Measurements from ENCODE around the gene TAP1. TPM values are rescaled to one million over a fixed set of nuclear protein-coding genes. Genes with fewer than 3 reads are reported as not detected.

The TAP1 gene
- total RNA-seq, 5 donors from 2014 or later (not counting 1 experiment from before 2014, with no cell fraction given): 117 to 163 (median 147) TPM

- Mint-ChIP-seq H3K27ac (peak overlapping the region; percentile 98 to 100), H3K4me1 (peaks cover 72 to 88% (median 74%) of the 10 kb centered on the region in 3 donors), H3K36me3 (peaks cover 66% of the 10 kb centered on the region), H3K4me3 (peak overlapping the region; percentile 98 to 99 (median 98)), H3K9me3 (no peaks in the 10 kb centered on the region), H3K27me3 (no peaks in the 10 kb centered on the region)
- peak overlapping the region; percentile 99 for H3K27ac ChIP-seq (ENCODE audit: low read length)
- WGBS (ENCODE audit: insufficient coverage): 4% methylated on average over 9 of the region's 23 CpGs
- H3K4me1 ChIP-seq (ENCODE audit: control insufficient read depth in 1 of 2, extremely low read depth in 1 of 2, insufficient read depth in 2 of 2, low read length in 2 of 2): peaks cover 45 to 69% of the 10 kb centered on the region in 2 experiments
- CTCF ChIA-PET: interaction anchor here in 1 of 2 donors (1.3 to 5.9 kb wide), 5 partner anchors 7 to 16 kb away, joined by 8 to 236 read pairs (median 65); partner anchors contain the start of genes PSMB8 and TAP2
- ATAC-seq (replicated peaks in 1 of 4) (no peak), DNase-seq (peak in 1 of 35 experiments; percentile 47)
- no peaks in the 10 kb centered on the region for H3K9me3 ChIP-seq
- POLR2A ChIA-PET: interaction anchor here (1.5 to 2.2 kb wide), 4 partner anchors 7 to 120 kb away, joined by 10 to 24 read pairs (median 24); partner anchors contain the start of genes PSMB8 (in 1 of the 2) and TAP2 (in 1 of the 2)
- H3K4me3 ChIP-seq (ENCODE audit: control insufficient read depth in 1 of 2, extremely low read depth in 1 of 2, low read length in 1 of 2): peak overlapping the region; percentile 85 to 95
- H3K27me3 ChIP-seq (replicated peaks in 1 of 2; ENCODE audit: control insufficient read depth in 2 of 2, extremely low read depth in 1 of 2, insufficient read depth in 2 of 2, low read length in 1 of 2): no peaks in the 10 kb centered on the region
- H3K36me3 ChIP-seq (ENCODE audit: control insufficient read depth in 2 of 2, extremely low read depth in 1 of 2, insufficient read depth in 1 of 2, low read length in 1 of 2): peaks cover 11 to 61% of the 10 kb centered on the region in 2 donors
These were observed 1.3 kb downstream of the TAP1 start for GRCh38 chr6:32852018-32852843.

GRCh38 chr6:32851025-32851424 lies 2.5 kb downstream of the TAP1 start:
- DNase-seq (no peak), ATAC-seq (replicated peaks in 1 of 4) (no peak)
- Mint-ChIP-seq H3K27ac (peak overlapping the region; percentile 98 to 100), H3K27me3 (no peaks in the 10 kb centered on the region), H3K4me1 (peaks cover 73 to 90% (median 75%) of the 10 kb centered on the region in 3 donors), H3K4me3 (peak overlapping the region; percentile 98 to 99 (median 98)), H3K9me3 (no peaks in the 10 kb centered on the region), H3K36me3 (peaks cover 67% of the 10 kb centered on the region)
- Histone ChIP-seq H3K4me3 (ENCODE audit: control insufficient read depth in 1 of 2, extremely low read depth in 1 of 2, low read length in 1 of 2) (peak overlapping the region in 1 of 2 donors; percentile 95), H3K27ac (ENCODE audit: low read length) (peak overlapping the region; percentile 99), H3K36me3 (ENCODE audit: control insufficient read depth in 2 of 2, extremely low read depth in 1 of 2, insufficient read depth in 1 of 2, low read length in 1 of 2) (peaks cover 14 to 66% of the 10 kb centered on the region in 2 donors), H3K27me3 (replicated peaks in 1 of 2; ENCODE audit: control insufficient read depth in 2 of 2, extremely low read depth in 1 of 2, insufficient read depth in 2 of 2, low read length in 1 of 2) (no peaks in the 10 kb centered on the region), H3K9me3 (no peaks in the 10 kb centered on the region), H3K4me1 (ENCODE audit: control insufficient read depth in 1 of 2, extremely low read depth in 1 of 2, insufficient read depth in 2 of 2, low read length in 2 of 2) (peaks cover 53 to 73% of the 10 kb centered on the region in 2 experiments)
- CTCF ChIA-PET: interaction anchor here (0.6 to 2.0 kb wide), 4 partner anchors 9 to 17 kb away, joined by 3 to 18 read pairs (median 10); partner anchors contain the start of gene TAP2 (in 2 of the 2)
- POLR2A ChIA-PET: interaction anchor here (0.6 to 0.9 kb wide), 3 partner anchors 14 to 120 kb away, joined by 3 read pairs; no protein-coding TSS in a partner anchor
- WGBS (ENCODE audit: insufficient coverage): no CpG with 5 or more reads among the region's 4 CpGs

GRCh38 chr6:32849126-32849525 lies 4.4 kb downstream of the TAP1 start:
- Mint-ChIP-seq H3K9me3 (no peaks in the 10 kb centered on the region), H3K27me3 (no peaks in the 10 kb centered on the region), H3K4me3 (peak overlapping the region; percentile 22 to 100 (median 98)), H3K4me1 (peaks cover 67 to 86% (median 75%) of the 10 kb centered on the region in 3 donors), H3K36me3 (peaks cover 70% of the 10 kb centered on the region), H3K27ac (peak overlapping the region; percentile 81 to 100)
- Histone ChIP-seq H3K27ac (ENCODE audit: low read length) (peak overlapping the region; percentile 44), H3K4me3 (ENCODE audit: control insufficient read depth in 1 of 2, extremely low read depth in 1 of 2, low read length in 1 of 2) (no peak overlapping the region), H3K9me3 (no peaks in the 10 kb centered on the region), H3K36me3 (ENCODE audit: control insufficient read depth in 2 of 2, extremely low read depth in 1 of 2, insufficient read depth in 1 of 2, low read length in 1 of 2) (peaks cover 14 to 72% of the 10 kb centered on the region in 2 donors), H3K4me1 (ENCODE audit: control insufficient read depth in 1 of 2, extremely low read depth in 1 of 2, insufficient read depth in 2 of 2, low read length in 2 of 2) (peaks cover 44 to 73% of the 10 kb centered on the region in 2 experiments), H3K27me3 (replicated peaks in 1 of 2; ENCODE audit: control insufficient read depth in 2 of 2, extremely low read depth in 1 of 2, insufficient read depth in 2 of 2, low read length in 1 of 2) (no peaks in the 10 kb centered on the region)
- CTCF ChIA-PET: interaction anchor here in 1 of 2 donors (0.6 kb wide), 1 partner anchor 11 kb away, joined by 3 read pairs; no protein-coding TSS in a partner anchor
- POLR2A ChIA-PET: no interaction called here
- ATAC-seq (replicated peaks in 1 of 4) (no peak), DNase-seq (no peak)
- WGBS (ENCODE audit: insufficient coverage): 43% methylated on average over 2 of the region's 6 CpGs

GRCh38 chr6:32847795-32848194 lies 5.7 kb downstream of the TAP1 start:
- peaks cover 14 to 74% of the 10 kb centered on the region in 2 donors for H3K36me3 ChIP-seq (ENCODE audit: control insufficient read depth in 2 of 2, extremely low read depth in 1 of 2, insufficient read depth in 1 of 2, low read length in 1 of 2)
- Mint-ChIP-seq H3K9me3 (no peaks in the 10 kb centered on the region), H3K4me3 (peak overlapping the region; percentile 98 to 100 (median 100)), H3K36me3 (peaks cover 74% of the 10 kb centered on the region), H3K27me3 (no peaks in the 10 kb centered on the region), H3K27ac (peak overlapping the region; percentile 81 to 100), H3K4me1 (peaks cover 72 to 94% (median 80%) of the 10 kb centered on the region in 3 donors)
- H3K4me1 ChIP-seq (ENCODE audit: control insufficient read depth in 1 of 2, extremely low read depth in 1 of 2, insufficient read depth in 2 of 2, low read length in 2 of 2): peaks cover 48 to 75% of the 10 kb centered on the region in 2 experiments
- peak overlapping the region; percentile 44 for H3K27ac ChIP-seq (ENCODE audit: low read length)
- 100% methylated on average over 1 of the region's 8 CpGs for WGBS (ENCODE audit: insufficient coverage)
- no peak overlapping the region for H3K4me3 ChIP-seq (ENCODE audit: control insufficient read depth in 1 of 2, extremely low read depth in 1 of 2, low read length in 1 of 2)
- ATAC-seq (replicated peaks in 1 of 4): no peak
- H3K27me3 ChIP-seq (replicated peaks in 1 of 2; ENCODE audit: control insufficient read depth in 2 of 2, extremely low read depth in 1 of 2, insufficient read depth in 2 of 2, low read length in 1 of 2): no peaks in the 10 kb centered on the region
- no peak for DNase-seq
- ChIA-PET POLR2A (no interaction called here), CTCF (no interaction called here)
- no peaks in the 10 kb centered on the region for H3K9me3 ChIP-seq

GRCh38 chr6:32847004-32847403 lies 6.5 kb downstream of the TAP1 start:
- Mint-ChIP-seq H3K9me3 (no peaks in the 10 kb centered on the region), H3K36me3 (peaks cover 75% of the 10 kb centered on the region), H3K4me1 (peaks cover 77 to 94% (median 81%) of the 10 kb centered on the region in 3 donors), H3K4me3 (peak overlapping the region; percentile 98 to 100 (median 100)), H3K27ac (peak overlapping the region; percentile 81 to 100), H3K27me3 (no peaks in the 10 kb centered on the region)
- H3K36me3 ChIP-seq (ENCODE audit: control insufficient read depth in 2 of 2, extremely low read depth in 1 of 2, insufficient read depth in 1 of 2, low read length in 1 of 2): peaks cover 14 to 79% of the 10 kb centered on the region in 2 donors
- no peaks in the 10 kb centered on the region for H3K9me3 ChIP-seq
- peak overlapping the region; percentile 100 for H3K27ac ChIP-seq (ENCODE audit: low read length)
- peaks cover 52 to 77% of the 10 kb centered on the region in 2 experiments for H3K4me1 ChIP-seq (ENCODE audit: control insufficient read depth in 1 of 2, extremely low read depth in 1 of 2, insufficient read depth in 2 of 2, low read length in 2 of 2)
- 92% methylated on average over 5 of the region's 10 CpGs for WGBS (ENCODE audit: insufficient coverage)
- H3K4me3 ChIP-seq (ENCODE audit: control insufficient read depth in 1 of 2, extremely low read depth in 1 of 2, low read length in 1 of 2): no peak overlapping the region
- CTCF ChIA-PET: interaction anchor here in 1 of 2 donors (1.1 kb wide), 1 partner anchor 9 kb away, joined by 3 read pairs; the partner anchor contains the start of gene TAP2
- no peaks in the 10 kb centered on the region for H3K27me3 ChIP-seq (replicated peaks in 1 of 2; ENCODE audit: control insufficient read depth in 2 of 2, extremely low read depth in 1 of 2, insufficient read depth in 2 of 2, low read length in 1 of 2)
- POLR2A ChIA-PET: no interaction called here
- DNase-seq (no peak), ATAC-seq (replicated peaks in 1 of 4) (no peak)

- POLR2A ChIA-PET: interaction anchor here (0.7 to 2.9 kb wide), 8 partner anchors 8 to 126 kb away, joined by 3 to 47 read pairs (median 10); partner anchors contain the start of genes PSMB9 (in 2 of the 2), TAP1 (in 2 of the 2) and BRD2 (in 1 of the 2)
- H3K4me1 Mint-ChIP-seq: peaks cover 77 to 94% (median 81%) of the 10 kb centered on the region in 3 donors
- WGBS (ENCODE audit: insufficient coverage): 0% methylated on average over 8 of the region's 10 CpGs
- H3K4me3 Mint-ChIP-seq: peak overlapping the region; percentile 98 to 100 (median 100)
- H3K4me3 ChIP-seq (ENCODE audit: control insufficient read depth in 1 of 2, extremely low read depth in 1 of 2, low read length in 1 of 2): peak overlapping the region; percentile 97 to 98
- peaks cover 74% of the 10 kb centered on the region for H3K36me3 Mint-ChIP-seq
- no peaks in the 10 kb centered on the region for H3K27me3 Mint-ChIP-seq
- no peaks in the 10 kb centered on the region for H3K9me3 Mint-ChIP-seq
- DNase-seq (peak in 31 of 35 experiments; percentile 11 to 65 (median 36)), ATAC-seq (replicated peaks in 1 of 4) (peak; percentile 4 to 12 (median 9))
- peaks cover 14 to 79% of the 10 kb centered on the region in 2 donors for H3K36me3 ChIP-seq (ENCODE audit: control insufficient read depth in 2 of 2, extremely low read depth in 1 of 2, insufficient read depth in 1 of 2, low read length in 1 of 2)
- H3K27ac ChIP-seq (ENCODE audit: low read length): peak overlapping the region; percentile 100
- H3K27me3 ChIP-seq (replicated peaks in 1 of 2; ENCODE audit: control insufficient read depth in 2 of 2, extremely low read depth in 1 of 2, insufficient read depth in 2 of 2, low read length in 1 of 2): no peaks in the 10 kb centered on the region
- CTCF ChIA-PET: interaction anchor here (0.6 to 3.1 kb wide), 9 partner anchors 9 to 139 kb away, joined by 3 to 65 read pairs (median 3); partner anchors contain the start of genes PSMB9 (in 1 of the 2) and TAP1 (in 1 of the 2)
- peak overlapping the region; percentile 100 for H3K27ac Mint-ChIP-seq
- no peaks in the 10 kb centered on the region for H3K9me3 ChIP-seq
- peaks cover 53 to 77% of the 10 kb centered on the region in 2 experiments for H3K4me1 ChIP-seq (ENCODE audit: control insufficient read depth in 1 of 2, extremely low read depth in 1 of 2, insufficient read depth in 2 of 2, low read length in 2 of 2)
These were observed 8.1 kb downstream of the TAP1 start for GRCh38 chr6:32845384-32845884.

Data from T-cell (primary cell).